Urinary bladder (tissue), 4 donors: ENCODE data around the gene CHIT1. TPM values are rescaled to one million over a fixed set of nuclear protein-coding genes. Genes with fewer than 3 reads are reported as not detected.
A peak's percentile ranks its signal among the peaks of the same experiment; 100 is the strongest.

Experiments
- DNase-seq: peaks from one replicate; pipeline ENCODE4 v3.0.0-alpha.2; 2015; ENCODE audit errors: extremely low spot score
- H3K27ac ChIP-seq: one replicate; pipeline ENCODE4 v1.5.1; 2013; ENCODE audit warnings: low read depth, mild to moderate bottlenecking, moderate library complexity
- H3K36me3 ChIP-seq: one replicate; pipeline ENCODE4 v1.6.1; 2013; ENCODE audit warnings: mild to moderate bottlenecking, moderate library complexity; ENCODE audit not compliant: insufficient read depth
- H3K4me1 ChIP-seq: one replicate; pipeline ENCODE4 v1.6.1; 2013; ENCODE audit warnings: mild to moderate bottlenecking, moderate library complexity; ENCODE audit not compliant: insufficient read depth
- H3K4me3 ChIP-seq: one replicate; pipeline ENCODE4 v1.5.1; 2013; ENCODE audit warnings: low read depth, low read length
- WGBS: extraction: QIAGEN DNeasy Blood & Tissue Kit; methylation state at CpG from one replicate; pipeline ENCODE4 v1.1.7; 2013; 5-methylcytosine and 5-hydroxymethylcytosine counted together
- polyA plus RNA-seq: library from polyadenylated mRNA; stranded (reverse); fragments of 200-250 nt; gene quantifications from one replicate; pipeline ENCODE4 v1.2.3, GENCODE V29; 2013
- total RNA-seq: library from RNA; depleted of rRNA; stranded (reverse); fragments of >200 nt; gene quantifications from one replicate; pipeline ENCODE4 v1.2.3, GENCODE V29; 2014
- donor health status: healthy with polysubstance abuse.
- donor health status: healthy.

CHIT1 gene
- total and polyA plus RNA-seq, 2 donors: 0.11 TPM; not detected in 1

DNA sequence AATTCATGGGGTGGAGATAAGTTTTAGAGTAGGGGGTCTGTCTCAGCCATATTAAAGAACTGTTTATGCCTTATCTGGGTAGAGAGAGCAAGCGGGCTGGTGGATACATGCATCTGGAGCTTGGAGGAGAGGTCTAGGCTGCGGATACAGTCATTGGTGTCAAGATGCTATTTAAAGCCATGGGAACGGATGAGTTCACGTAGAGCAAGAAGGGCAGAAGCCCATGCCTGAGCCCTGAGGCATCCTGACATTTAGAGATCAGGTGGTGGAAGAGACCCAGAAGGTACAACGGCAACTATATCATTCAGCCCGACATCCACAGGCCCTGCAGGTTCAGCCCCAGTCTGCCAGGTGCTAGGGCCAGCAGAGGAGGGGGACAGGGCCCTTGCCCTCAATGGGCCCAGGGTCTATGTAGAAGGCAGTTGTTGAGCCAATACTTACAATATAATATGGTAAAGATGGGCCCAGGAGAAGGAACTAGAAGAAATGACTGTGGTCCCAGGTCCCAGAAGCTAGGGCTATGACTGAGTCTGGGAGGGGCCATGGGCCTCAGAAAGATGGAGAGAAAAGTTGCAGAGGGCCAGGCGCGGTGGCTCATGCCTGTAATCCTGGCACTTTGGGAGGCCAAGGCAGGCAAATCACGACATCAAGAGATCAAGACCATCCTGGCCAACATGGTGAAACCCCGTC, 27.8 kb downstream of the CHIT1 start:
- no peaks in the 10 kb centered on the region for H3K36me3 ChIP-seq
- WGBS: 80% methylated on average over 10 of the region's 10 CpGs
- peak overlapping the region; percentile 57 for H3K27ac ChIP-seq
- no peaks in the 10 kb centered on the region for H3K4me1 ChIP-seq
- DNase-seq: no peak
- H3K4me3 ChIP-seq: no peak overlapping the region

DNA sequence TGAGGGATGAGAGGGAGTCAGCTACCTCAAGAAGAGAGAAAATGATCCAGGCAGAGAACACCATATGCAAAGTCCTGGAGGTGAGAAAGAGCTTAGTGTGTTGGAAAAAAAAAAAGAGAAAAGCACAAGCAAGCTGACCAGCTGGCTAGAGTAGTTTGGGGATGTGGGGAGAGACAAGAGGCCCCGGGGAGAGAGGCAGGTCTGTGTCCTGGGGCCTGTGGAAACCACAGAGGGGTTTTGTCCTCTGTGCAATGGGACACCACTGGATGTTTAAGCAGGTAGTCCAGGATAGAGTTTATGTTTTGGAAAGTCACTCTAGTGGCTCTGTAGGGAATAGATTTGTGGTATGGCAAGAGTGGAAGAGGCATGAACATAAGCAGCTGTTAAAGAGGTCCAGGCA, 28.6 kb downstream of the CHIT1 start:
- Histone ChIP-seq H3K4me3 (no peak overlapping the region), H3K4me1 (no peaks in the 10 kb centered on the region), H3K27ac (peak overlapping the region; percentile 51), H3K36me3 (no peaks in the 10 kb centered on the region)
- 73% methylated on average over 1 of the region's 1 CpG for WGBS
- no peak for DNase-seq

DNA sequence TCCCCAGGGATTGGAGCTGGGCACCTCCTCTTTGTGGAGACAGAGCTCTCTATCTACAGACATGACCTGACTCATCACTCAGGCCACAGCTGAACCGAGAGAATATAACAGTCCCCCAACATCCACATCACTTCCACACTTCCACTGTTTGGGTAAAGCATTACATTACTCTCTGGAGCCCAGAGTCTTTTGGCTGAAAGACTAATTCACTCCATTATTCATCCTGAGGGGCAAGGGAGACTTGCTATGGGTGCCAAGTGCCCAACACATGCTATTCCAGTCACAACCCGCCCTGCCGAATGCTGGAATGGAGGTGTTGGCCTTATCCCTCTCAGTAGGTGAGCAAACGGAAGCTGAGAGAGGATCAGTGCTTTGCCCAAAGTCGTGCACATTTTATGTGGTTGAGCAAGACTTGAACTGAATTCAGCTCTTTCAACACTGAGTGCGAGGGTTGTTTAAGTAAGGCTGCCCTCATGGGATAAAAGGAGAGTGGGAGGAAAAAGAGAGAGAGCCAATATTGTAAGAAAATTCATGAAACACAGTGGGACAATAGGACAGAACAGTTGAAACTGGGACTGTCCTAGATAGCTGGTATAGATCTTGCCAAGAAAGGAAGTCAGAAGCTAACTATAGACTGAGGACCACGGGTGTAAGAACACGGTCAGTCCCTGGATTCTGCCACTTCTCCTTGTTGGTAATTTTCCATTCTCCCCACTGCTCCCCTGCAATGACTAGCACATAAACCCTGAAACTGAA, 29.5 kb downstream of the CHIT1 start:
- Histone ChIP-seq H3K27ac (peak overlapping the region; percentile 57), H3K4me3 (no peak overlapping the region), H3K36me3 (no peaks in the 10 kb centered on the region), H3K4me1 (no peaks in the 10 kb centered on the region)
- DNase-seq: no peak
- 33% methylated on average over 8 of the region's 8 CpGs for WGBS

DNA sequence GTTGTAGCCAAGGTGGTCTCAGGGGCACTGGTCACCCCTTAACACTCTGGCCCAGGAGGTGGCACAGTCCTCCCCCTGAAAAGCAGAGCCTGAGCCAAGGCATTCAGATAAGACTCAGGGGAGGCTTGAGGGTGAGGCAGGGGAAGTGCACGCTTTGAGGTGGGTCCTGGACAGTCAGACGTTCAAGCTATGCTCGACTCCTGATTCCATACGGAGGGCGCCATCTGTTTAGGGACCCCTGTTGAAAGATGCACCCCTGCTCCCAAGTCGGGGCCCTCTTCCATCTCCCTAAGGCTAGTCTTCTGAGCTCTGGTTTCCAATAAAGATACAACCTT, 30.0 kb downstream of the CHIT1 start:
- no peak overlapping the region for H3K4me3 ChIP-seq
- H3K36me3 ChIP-seq: no peaks in the 10 kb centered on the region
- H3K4me1 ChIP-seq: no peaks in the 10 kb centered on the region
- H3K27ac ChIP-seq: peak overlapping the region; percentile 57
- WGBS: 68% methylated on average over 6 of the region's 6 CpGs
- no peak for DNase-seq

DNA sequence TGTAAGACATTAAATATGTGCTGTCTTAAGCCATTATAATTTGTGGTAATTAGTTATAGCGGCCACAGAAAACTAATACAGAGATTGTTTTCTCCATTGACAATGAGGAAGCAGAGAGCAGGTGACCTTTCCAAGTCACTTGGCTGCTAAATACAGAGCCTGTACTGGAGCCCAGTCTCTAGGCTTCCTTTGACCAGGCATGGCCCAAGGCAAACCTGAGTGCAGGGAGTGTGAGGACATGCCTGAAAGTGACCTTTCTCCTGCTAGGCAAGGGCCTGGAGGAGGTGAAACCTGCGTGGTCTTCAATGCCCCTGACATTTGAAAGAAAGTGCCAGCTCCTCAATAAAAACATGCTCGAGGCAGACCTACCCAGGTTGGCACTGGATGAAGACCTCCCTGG, 30.5 kb downstream of the CHIT1 start:
- H3K27ac ChIP-seq: no peak overlapping the region
- 92% methylated on average over 3 of the region's 3 CpGs for WGBS
- no peaks in the 10 kb centered on the region for H3K4me1 ChIP-seq
- no peak for DNase-seq
- H3K36me3 ChIP-seq: no peaks in the 10 kb centered on the region
- H3K4me3 ChIP-seq: no peak overlapping the region

DNA sequence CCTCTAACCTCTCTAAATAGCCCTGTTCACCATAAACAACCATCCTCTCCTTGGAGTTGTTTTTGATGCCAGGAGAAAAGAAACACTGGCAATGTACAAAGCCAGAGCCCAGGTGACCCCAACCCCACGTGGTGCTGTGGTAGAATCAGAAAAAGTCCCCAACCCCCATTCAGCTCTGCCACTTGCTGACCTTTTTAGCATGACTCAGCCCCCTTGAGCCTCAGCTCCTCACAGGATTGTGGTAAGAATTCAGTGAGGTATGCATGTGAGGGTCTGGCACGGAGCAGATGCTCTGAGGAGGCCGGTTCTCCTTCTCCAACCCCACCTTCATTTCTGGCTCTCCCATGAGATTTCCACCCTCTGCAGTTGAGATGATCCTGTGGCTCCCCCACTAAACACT, 31.8 kb downstream of the CHIT1 start:
- Histone ChIP-seq H3K4me3 (no peak overlapping the region), H3K36me3 (no peaks in the 10 kb centered on the region), H3K4me1 (no peaks in the 10 kb centered on the region), H3K27ac (no peak overlapping the region)
- no peak for DNase-seq
- WGBS: 43% methylated on average over 3 of the region's 3 CpGs

DNA sequence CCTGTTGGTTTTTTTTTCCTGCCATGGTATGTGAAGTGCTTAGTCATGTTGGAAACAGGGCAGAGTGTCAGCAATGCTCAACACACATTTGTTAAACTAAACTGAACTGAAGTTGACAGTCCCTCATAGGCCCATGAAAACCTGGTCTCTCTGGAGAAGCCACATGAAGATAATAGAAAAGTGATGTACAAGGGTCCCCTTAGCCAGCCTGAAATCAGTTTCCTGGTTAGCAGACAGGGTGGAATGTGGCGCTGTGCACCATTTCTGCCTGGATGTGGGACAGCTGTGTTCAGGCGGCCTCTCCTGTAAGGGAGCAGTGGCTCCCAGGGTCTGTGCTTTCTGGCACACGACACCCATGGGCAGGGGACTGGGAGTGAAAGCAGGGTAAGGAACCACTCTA, 33.1 kb downstream of the CHIT1 start:
- no peaks in the 10 kb centered on the region for H3K4me1 ChIP-seq
- WGBS: 86% methylated on average over 3 of the region's 3 CpGs
- H3K27ac ChIP-seq: no peak overlapping the region
- no peak for DNase-seq
- no peaks in the 10 kb centered on the region for H3K36me3 ChIP-seq
- no peak overlapping the region for H3K4me3 ChIP-seq

DNA sequence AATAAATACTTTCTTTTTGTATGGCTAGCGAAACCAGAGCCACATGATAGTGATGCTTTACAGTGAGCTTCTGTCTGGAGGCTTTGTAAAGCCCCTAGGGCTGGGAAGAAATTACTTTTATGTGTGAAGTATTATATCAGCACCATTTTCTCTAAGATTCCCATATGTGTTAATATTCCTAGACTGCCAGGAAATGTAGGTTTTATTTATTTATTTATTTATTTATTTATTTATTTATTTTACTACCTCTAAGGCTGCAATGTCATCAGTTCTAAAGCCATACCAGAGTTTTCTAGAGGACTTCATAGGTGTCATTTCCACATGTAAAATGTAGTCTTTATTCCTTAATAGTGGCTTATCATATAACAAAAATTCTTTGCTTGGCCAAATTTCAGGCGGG, 38.5 kb downstream of the CHIT1 start:
- H3K4me3 ChIP-seq: no peak overlapping the region
- no peak overlapping the region for H3K27ac ChIP-seq
- H3K4me1 ChIP-seq: no peaks in the 10 kb centered on the region
- no peak for DNase-seq
- no peaks in the 10 kb centered on the region for H3K36me3 ChIP-seq
- 94% methylated on average over 2 of the region's 2 CpGs for WGBS

DNA sequence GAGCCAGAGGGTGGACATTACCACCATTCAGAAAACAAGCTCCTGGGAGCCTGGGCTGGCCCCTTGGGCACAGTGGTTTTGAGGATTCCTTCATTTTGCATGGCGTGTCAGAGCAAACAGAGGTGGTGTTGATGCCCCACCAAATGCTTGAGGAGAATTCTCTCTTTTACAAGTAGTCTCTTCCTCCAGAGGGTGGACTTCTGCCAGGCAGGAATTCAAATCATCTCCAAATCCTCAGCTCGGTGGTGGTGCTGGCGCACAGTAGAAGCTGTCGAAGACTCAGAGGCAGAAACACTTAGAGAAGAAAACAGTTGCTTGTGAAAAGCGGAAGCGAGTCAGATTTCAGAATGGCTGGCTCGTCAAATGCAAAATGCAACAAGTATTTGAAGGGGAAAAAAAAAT, 39.5 kb downstream of the CHIT1 start:
- no peaks in the 10 kb centered on the region for H3K4me1 ChIP-seq
- H3K27ac ChIP-seq: no peak overlapping the region
- DNase-seq: no peak
- no peak overlapping the region for H3K4me3 ChIP-seq
- no peaks in the 10 kb centered on the region for H3K36me3 ChIP-seq
- WGBS: 49% methylated on average over 7 of the region's 7 CpGs

DNA sequence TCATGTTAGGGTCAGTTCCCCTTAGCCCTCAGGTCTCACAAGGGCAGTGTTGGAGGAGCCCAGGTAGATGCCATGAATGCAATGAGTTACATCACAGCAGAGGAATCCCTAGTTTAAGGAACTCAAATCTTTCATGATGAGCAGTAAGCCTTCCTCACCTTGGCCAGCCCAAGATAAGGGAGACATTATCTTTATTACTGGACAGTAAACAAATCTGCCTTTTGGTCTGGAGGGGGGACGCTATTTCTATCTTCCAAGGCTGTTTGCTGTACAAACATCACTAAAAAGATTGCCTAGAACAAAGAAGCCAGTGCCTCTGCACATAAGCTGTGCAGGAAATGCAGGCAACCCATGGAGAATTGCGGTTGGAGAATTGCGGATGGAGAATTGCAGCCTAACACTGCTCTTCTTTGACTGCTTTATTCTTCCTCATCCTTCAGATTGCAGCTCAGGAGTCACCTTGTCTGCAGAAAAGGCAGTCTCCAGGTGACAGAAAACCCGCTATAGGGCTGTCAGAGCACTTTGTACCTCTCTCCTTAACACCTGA, 40.7 kb downstream of the CHIT1 start:
- Histone ChIP-seq H3K36me3 (no peaks in the 10 kb centered on the region), H3K4me1 (no peaks in the 10 kb centered on the region), H3K4me3 (no peak overlapping the region), H3K27ac (no peak overlapping the region)
- WGBS: 82% methylated on average over 4 of the region's 4 CpGs
- DNase-seq: no peak

DNA sequence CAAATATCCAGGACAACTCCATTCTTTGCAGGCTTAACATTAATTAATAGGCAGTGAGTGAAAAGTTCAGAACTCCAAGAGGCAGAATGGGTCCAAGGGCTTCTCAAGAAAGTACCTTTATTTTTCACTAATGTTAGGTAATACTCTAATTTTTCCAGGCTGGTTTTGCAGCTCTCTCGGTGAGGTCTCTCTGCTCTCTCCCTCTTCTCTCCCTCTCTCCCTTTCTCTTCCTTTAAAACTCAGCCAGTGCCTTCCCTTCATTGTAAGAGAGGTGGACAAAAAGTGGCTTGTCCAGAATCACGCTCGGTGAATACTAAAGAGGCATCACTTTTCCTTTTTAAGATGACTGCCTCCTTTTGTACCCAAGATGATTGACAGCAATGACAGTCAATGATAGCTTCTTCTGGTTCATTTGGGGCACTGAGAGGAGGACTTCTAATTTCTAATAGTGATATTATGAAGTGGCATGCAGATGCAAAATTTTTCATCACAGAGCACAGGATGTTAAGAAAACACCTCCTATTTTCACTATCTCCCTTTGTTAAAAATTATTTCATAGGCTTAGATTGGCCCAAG, 41.7 kb downstream of the CHIT1 start:
- Histone ChIP-seq H3K4me1 (no peaks in the 10 kb centered on the region), H3K4me3 (no peak overlapping the region), H3K36me3 (no peaks in the 10 kb centered on the region), H3K27ac (no peak overlapping the region)
- 94% methylated on average over 3 of the region's 3 CpGs for WGBS
- no peak for DNase-seq

DNA sequence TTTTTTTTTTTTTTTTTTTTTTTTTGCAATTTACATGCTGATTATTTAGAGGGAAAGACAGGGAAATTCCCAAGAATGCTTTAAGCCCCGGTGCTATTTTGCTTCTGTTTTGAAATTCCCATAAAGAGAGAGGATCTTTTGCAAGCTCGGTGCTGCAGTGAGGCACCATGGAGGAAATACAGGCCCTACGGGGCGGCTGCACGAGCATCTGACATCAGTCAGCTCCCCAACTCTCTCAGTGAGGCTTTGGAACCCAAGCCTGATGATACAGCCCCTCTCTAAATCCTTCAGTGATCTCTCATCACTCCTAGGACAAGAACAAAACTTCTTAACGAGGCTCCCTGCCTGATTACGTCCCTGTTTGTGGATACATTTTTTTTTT, 42.2 kb downstream of the CHIT1 start:
- H3K27ac ChIP-seq: no peak overlapping the region
- no peaks in the 10 kb centered on the region for H3K36me3 ChIP-seq
- no peaks in the 10 kb centered on the region for H3K4me1 ChIP-seq
- WGBS: 47% methylated on average over 7 of the region's 7 CpGs
- H3K4me3 ChIP-seq: no peak overlapping the region
- DNase-seq: no peak

DNA sequence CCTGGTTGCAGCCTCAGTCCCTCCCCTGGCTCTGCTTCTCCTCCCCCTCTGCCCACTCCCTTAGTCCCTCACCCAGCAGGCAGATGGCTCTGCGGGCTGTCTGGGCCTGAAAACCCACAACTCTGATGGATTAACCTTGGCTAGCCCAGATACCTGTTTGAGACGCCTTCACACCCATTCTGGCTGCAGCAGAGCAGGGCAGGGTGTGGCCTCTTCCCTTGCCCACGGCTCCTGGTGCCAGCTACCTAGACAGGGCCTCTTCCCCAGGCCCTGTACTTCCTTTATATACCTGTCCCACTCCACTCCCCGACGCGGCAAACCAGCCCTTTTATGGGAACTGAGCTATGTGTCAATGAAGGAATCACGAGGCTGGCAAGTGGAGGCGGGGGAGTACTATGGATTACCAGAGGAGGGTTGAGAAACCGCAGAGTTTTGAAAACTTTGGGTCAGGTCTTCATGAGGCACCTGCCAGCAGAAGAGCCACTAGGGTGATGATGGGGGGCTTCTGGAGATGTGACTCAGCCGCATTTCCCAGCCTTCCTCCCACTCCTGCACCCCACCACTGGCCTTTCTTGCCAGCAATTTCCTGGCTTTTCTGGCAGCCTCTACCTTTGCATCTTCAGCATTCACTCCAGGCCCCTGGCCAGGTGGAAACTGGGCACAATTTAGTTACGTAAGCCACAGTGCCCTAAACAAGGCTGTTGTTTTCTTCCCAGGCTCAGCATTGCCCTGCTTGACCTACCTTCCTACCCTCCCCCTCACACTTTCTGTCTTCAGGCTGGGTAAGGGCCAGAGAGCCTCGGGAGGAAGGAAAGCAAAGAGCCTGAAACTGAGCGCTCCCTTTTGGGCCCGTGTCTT, 42.8 kb downstream of the CHIT1 start, which contains the start of gene CHI3L1:
TSS of gene CHI3L1 (minus strand) at position 259 of the 858 bp plus-strand sequence. CDS start at position 178, 81 bp downstream.
- Histone ChIP-seq H3K27ac (no peak within 1 kb of the TSS), H3K4me1 (no peaks in the 10 kb centered on the region), H3K4me3 (no peak within 1 kb of the TSS), H3K36me3 (no peaks in the 10 kb centered on the region)
- DNase-seq: no peak
- 53% methylated on average over 14 of the region's 14 CpGs for WGBS
